GM23248 (cell line): ENCODE data around the gene CIB2.

ENCODE experiments used
- EZH2 ChIP-seq: fragments of 200-600 bp; sonication (generic); IDR thresholded peaks from 2 replicates; pipeline ENCODE4 v1.6.1; 2018; ENCODE audit warnings: antibody characterized with exemption, mild to moderate bottlenecking; ENCODE audit not compliant: insufficient read depth, poor library complexity, severe bottlenecking
- EZH2phosphoT487 ChIP-seq: fragments of 200-600 bp; sonication (generic); IDR thresholded peaks from 2 replicates; pipeline ENCODE4 v1.6.1; 2018; ENCODE audit warnings: antibody characterized with exemption, moderate library complexity, mild to moderate bottlenecking, low read depth; ENCODE audit not compliant: insufficient read depth

- no peak for TF ChIP-seq EZH2
- TF ChIP-seq EZH2phosphoT487, result no peak
Measured at GRCh38 chr15:78105476-78106241, 25.6 kb downstream of the CIB2 start.
